Peyer's patch (tissue), 4 donors: Measurements from ENCODE around the gene HIPK3.

Source experiments
- CTCF ChIP-seq, 6 experiments: fragments of 450-650 bp in 4 of 6; fragments of 200-600 bp in 2 of 6; sonication (generic) in 1 of 6; IDR thresholded peaks; one replicate each; pipeline ENCODE4 v1.5.1; 2017 to 2019; ENCODE audit warnings: antibody characterized with exemption in 6 of 6, mild to moderate bottlenecking in 3 of 6, moderate library complexity in 1 of 6
- POLR2A ChIP-seq, 2 donors: fragments of 450-650 bp; IDR thresholded peaks; one replicate each; pipeline ENCODE4 v1.5.1; 2017; ENCODE audit warnings: antibody characterized with exemption in 2 of 2, mild to moderate bottlenecking in 2 of 2, moderate library complexity in 2 of 2

GRCh38 chr11:33272338-33273107, 15.3 kb downstream of the HIPK3 start:
- TF ChIP-seq CTCF (IDR thresholded peaks at IDR 0.05) = no peak
- TF ChIP-seq POLR2A (IDR thresholded peaks at IDR 0.05) = no peak
